Raji (cell line): Measurements from ENCODE around the gene AXIN2.

Experiments
- POLR2A ChIP-seq: IDR thresholded peaks from 2 replicates; pipeline ENCODE4 v1.6.1; 2011; ENCODE audit warnings: low read depth, low read length, control low read depth; ENCODE audit not compliant: insufficient read depth

Gene AXIN2

DNA sequence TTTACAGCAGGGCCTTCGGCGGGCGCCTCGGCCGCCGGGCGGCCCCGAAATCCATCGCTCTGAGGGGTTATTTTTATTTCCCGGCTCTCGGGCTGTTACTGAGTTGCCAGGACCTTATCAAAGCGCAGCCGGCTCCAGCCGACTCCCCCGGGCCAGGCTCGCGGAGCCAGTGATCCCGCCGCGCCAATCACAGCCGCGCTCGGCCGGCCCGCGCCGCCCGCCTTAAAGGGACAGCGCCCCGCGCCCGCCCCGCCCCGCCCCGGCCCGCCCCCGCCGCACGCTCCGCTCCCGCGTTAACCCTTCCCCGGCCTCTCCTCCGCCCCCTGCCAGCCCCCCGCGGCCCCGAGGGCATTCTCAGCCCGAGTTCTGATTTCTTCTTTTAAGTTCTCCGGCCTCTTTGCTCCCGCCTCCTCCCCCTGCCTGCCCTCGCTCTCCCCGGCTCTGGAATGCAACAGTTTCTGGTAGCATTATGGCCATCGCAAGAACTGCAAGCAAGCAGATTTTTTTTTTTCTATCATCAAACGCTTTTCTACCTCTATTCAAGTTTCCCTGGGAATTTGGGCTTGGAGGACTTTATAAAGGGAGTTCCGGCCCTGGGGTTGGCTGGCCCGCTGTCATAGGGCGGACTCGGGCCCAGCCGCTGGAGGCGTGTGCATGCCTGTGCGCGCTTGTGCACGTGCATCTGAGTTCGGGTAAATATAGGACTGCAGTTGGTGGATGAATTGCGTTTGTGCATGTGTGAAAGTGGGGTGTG, at the start of gene AXIN2:
AXIN2 (minus strand) TSS at position 197 of the 754 bp plus-strand sequence. CDS start 3,028 bp downstream, outside the sequence.
- no peak for TF ChIP-seq POLR2A

- TF ChIP-seq POLR2A = no peak
Observed at GRCh38 chr17:65609749-65610148, 48.3 kb upstream of the AXIN2 start.

DNA sequence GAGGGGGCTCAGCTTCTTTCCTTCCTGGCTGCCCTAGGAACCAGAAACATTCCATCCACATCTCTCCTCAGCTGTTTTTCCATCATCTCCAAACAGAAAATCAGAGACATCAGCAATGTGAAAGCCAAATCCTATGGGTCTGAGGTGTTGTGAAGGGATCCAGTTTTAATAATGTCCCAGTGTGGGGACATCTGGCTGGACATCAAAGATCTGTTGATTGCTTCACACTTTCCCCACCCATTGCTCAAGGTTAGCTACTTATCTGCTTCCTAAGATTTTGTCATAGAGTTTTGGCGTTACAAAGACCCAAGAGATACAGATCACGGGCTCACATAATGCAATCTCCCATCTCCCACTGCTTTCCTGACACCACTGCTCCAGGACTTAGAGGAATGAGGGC, 47.8 kb upstream of the AXIN2 start:
- TF ChIP-seq POLR2A = no peak

DNA sequence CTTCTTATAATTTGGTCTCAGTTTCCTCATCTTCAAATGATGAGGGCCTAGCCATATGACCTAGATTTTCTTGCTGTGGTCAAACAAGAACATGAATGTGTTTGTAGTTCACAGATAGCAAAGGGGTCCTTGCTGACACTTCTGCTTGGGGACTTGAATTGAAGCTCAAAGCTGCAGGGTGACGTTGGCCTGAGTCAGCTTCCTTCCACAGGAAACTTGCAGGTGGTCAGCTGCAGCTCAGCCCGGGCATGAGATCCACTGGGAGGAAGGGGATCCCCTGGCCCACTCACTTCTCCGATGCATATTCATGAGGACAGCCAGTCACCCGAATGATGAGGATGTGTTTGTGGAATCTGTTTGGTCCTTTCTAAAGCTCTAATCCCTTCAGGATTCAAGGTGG, 42.6 kb upstream of the AXIN2 start:
- TF ChIP-seq POLR2A = no peak

DNA sequence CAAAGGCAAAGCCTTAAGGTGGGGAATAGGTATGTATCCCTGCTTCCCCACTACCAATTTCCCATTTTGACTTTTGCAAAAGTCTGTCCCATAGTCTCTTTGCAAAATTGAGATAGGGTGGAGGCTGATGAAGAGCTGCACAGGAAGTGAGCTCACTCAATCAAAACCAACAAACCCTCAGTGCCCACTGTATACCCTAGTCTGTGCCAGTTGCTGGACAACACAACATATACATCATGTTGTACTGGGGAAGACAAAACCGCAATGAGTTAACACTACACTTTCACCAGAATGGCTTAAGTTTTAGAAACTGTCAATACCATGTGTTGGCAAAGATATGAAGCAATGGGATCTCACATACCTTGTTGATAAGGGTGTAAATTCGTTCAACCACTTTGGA, 40.4 kb upstream of the AXIN2 start:
- no peak for TF ChIP-seq POLR2A

- TF ChIP-seq POLR2A = no peak
Observed at GRCh38 chr17:65601145-65601544, 39.7 kb upstream of the AXIN2 start.

DNA sequence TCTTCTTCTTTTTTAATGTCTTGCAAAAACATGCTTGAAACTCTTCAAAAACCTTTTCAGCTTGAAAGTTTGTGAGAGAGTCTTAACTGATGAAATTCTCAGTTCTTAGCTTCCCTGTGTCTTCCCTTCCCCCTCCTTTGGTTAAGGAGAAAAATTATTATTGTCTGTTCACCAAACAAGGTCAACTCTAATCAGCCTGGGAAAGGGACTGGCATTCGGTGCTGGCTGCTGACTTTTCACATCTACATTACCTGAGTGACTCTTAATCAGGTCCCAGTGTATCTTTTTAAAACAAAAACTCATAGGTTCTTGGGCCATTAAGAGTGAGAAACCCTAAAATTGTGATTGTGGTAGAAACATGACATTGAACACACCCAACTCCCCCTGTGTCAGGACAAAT, 39.1 kb upstream of the AXIN2 start:
- no peak for TF ChIP-seq POLR2A

DNA sequence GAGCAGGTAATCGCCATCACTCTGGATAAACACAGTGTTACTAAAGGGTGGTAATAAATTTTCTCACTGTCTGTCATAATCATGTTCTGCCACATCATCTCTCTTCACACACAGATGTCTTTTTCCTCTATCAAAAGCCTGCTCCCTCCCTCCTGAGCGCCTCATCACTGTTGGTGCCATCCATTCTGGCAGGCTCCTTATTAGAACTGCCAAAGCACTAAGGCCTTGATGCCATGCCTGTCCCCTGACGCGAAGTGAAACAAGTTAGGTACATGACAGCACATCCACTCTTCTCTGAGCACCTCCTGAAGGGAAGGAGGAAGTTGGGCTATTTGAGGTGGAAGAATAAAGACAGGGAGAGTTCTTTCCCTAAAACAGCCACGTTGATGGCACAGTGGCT, 38.2 kb upstream of the AXIN2 start:
- no peak for TF ChIP-seq POLR2A

GRCh38 chr17:65598746-65599145, 37.3 kb upstream of the AXIN2 start:
- TF ChIP-seq POLR2A = no peak

- TF ChIP-seq POLR2A = no peak
Observed at GRCh38 chr17:65595071-65595656, 33.7 kb upstream of the AXIN2 start.

GRCh38 chr17:65593855-65594845, 32.7 kb upstream of the AXIN2 start:
- no peak for TF ChIP-seq POLR2A

DNA sequence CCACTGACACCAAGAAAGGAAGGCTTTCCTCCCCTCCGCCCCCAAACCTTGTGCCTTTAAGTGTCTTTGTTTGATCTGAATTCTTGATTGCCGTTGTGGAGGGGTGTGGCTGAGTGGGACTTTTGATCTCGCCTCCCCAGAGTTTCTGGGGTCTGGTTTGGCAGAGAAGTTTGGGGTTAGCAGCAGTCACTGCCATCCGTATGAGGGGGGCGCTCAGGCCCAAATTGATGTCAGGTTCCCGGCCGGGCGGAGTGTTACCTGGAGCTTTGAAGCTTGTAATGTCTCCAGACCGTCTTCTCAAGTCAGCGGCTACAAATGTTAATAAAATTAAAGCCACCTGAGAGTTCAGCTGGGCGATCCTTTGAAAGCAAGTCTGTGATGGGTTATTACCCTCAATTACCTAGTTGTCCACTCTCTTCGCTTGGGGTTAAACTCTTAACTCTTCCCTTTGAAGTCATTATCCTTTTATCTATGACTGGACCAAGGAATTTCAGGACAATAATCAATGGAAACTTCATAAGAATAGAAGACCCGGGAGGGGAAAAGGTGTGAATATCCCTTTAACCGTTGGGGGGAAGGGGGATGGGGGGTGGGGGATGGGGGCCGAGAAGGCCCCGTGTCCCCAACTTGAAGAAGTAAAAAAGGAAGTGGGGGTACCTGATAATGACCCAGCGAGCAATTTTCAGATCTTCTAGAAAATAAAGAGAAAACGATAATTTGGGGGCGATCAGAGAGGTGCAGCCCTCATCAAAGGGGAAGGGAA, 31.8 kb upstream of the AXIN2 start:
- no peak for TF ChIP-seq POLR2A

- no peak for TF ChIP-seq POLR2A
Observed at GRCh38 chr17:65592125-65592965, 30.9 kb upstream of the AXIN2 start.

DNA sequence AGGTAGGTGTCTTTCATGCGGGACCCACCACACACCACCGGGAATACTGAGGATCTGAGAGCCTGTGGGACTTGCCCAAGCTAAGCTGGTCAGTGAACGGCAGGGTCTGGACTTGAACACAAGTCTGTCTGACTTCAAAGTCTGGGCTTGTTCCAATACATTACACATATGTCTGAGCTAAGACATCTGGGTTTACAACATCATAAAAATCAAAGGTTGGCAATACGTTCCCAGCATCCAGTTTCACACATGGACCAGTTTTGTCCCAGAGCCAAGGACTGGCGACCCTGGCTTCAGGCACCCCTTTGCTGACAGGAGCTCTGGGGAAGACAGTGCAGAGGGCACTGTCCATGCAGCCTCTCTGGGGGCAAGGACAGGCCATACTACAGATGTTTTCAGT, 27.9 kb upstream of the AXIN2 start:
- TF ChIP-seq POLR2A = no peak
